Kidney (tissue), 14 donors: ENCODE results near the gene PITPNM2. TPM values are rescaled to one million over a fixed set of nuclear protein-coding genes. Genes with fewer than 3 reads are reported as not detected.

ENCODE experiments used
- DNase-seq, 5 donors: peaks; one replicate each; pipeline ENCODE4 v3.0.0-alpha.2; 2013 to 2020
- FAIRE-seq: peaks from 2 replicates; lab custom pipeline; 2012; peaks lifted over from hg19 to GRCh38; lab: Jason Lieb, UNC
- H3K27ac ChIP-seq, 2 donors: one replicate each; pipeline ENCODE4 v1.7.0; 2013; ENCODE audit warnings: low read depth in 2 of 2, low read length in 2 of 2, inconsistent platforms in 1 of 2
- H3K27me3 ChIP-seq: one replicate; pipeline ENCODE4 v1.7.1; 2013; ENCODE audit warnings: low read length, inconsistent platforms; ENCODE audit not compliant: control insufficient read depth, insufficient read depth
- H3K36me3 ChIP-seq, 3 donors: one replicate each; pipeline versions ENCODE4 v1.7.0 to v1.7.1; 2013; ENCODE audit warnings: low read length in 3 of 3, control low read depth in 1 of 3, inconsistent platforms in 1 of 3; ENCODE audit not compliant: insufficient read depth in 3 of 3, control insufficient read depth in 2 of 3
- H3K4me1 ChIP-seq, 3 donors: one replicate each; pipeline versions ENCODE4 v1.7.0 to v1.7.1; 2013; ENCODE audit warnings: low read length in 3 of 3, inconsistent platforms in 1 of 3, low read depth in 1 of 3; ENCODE audit not compliant: control insufficient read depth in 2 of 3, insufficient read depth in 2 of 3
- H3K4me3 ChIP-seq, 3 donors: one replicate each; pipeline versions ENCODE4 v1.7.0 to v1.8.1; 2013; ENCODE audit warnings: low read length in 3 of 3, control low read depth in 1 of 3, inconsistent platforms in 1 of 3
- H3K9ac ChIP-seq, 3 donors: one replicate each; pipeline versions ENCODE4 v1.7.0 to v1.7.1; 2013; ENCODE audit warnings: low read length in 3 of 3, control low read depth in 1 of 3, inconsistent platforms in 1 of 3
- H3K9me3 ChIP-seq, 3 donors: one replicate each; pipeline versions ENCODE4 v1.7.0 to v1.7.1; 2013; ENCODE audit warnings: low read length in 3 of 3, control low read depth in 1 of 3, inconsistent platforms in 1 of 3; ENCODE audit not compliant: control insufficient read depth in 2 of 3, insufficient read depth in 1 of 3
- CTCF ChIP-seq: IDR thresholded peaks from 3 replicates; pipeline ENCODE4 v1.5.1; 2012; ENCODE audit warnings: mild to moderate bottlenecking, moderate library complexity, borderline replicate concordance; ENCODE audit not compliant: insufficient read depth; ENCODE audit errors: extremely low read depth
- intact Hi-C: fragments of 100-400 bp; cut with DNase I; formaldehyde crosslinking; loops from one replicate; pipeline ENCODE4 v1.11.1; 2022
- polyA plus RNA-seq: library from polyadenylated mRNA; stranded (reverse); fragments of 350-450 nt; fragmentation: Illumina TruSeq; extraction: RNeasy Lipid Tissue Mini Kit (QIAGEN cat#74804); gene quantifications from one replicate; pipeline ENCODE4 v1.2.3, GENCODE V29; 2014; ENCODE audit warnings: low read depth, low replicate concordance; ENCODE audit not compliant: insufficient read depth
- total RNA-seq: library from RNA; stranded (reverse); fragmentation: NEBNext Ultra II Directional; extraction: Animal tissue kit (Norgen Biotek cat#: 25700); gene quantifications from one replicate; pipeline ENCODE4 v1.2.1, GENCODE V29; 2021
- donor health status: control.
- donor health status: control.
- donor health status: control.
- donor health status: control.
- donor health status: control.
- donor health status: DM: yes; HTN: yes; CAD: no.
- donor health status: Normal renal cell carcinoma (clear cell type).

Gene PITPNM2
- total and polyA plus RNA-seq, 2 donors from 2014 or later = 5.7 to 41.7 TPM

- FAIRE-seq = no peak
Observed at GRCh38 chr12:123132951-123133619, 17.8 kb downstream of the PITPNM2 start.

GRCh38 chr12:123131879-123132402 is 18.9 kb downstream of the PITPNM2 start:
- peak overlapping the region in 1 of 2 donors; percentile 37 for H3K27ac ChIP-seq
- no peak for TF ChIP-seq CTCF
- intact Hi-C loops = no loop called here
- H3K9me3 ChIP-seq = no peaks in the 10 kb centered on the region
- H3K36me3 ChIP-seq = no peaks in the 10 kb centered on the region
- H3K9ac ChIP-seq = peak overlapping the region in 1 of 3 donors; percentile 44
- H3K27me3 ChIP-seq = no peaks in the 10 kb centered on the region
- no peak for FAIRE-seq
- peaks cover 0 to 8% (median 4%) of the 10 kb centered on the region in 3 donors for H3K4me1 ChIP-seq
- H3K4me3 ChIP-seq = no peak overlapping the region
- peak in 1 of 5 donors; percentile 31 for DNase-seq

More at GRCh38 chr12:123132951-123133619, 17.8 kb downstream of the PITPNM2 start:
- H3K9me3 ChIP-seq = no peaks in the 10 kb centered on the region
- no peaks in the 10 kb centered on the region for H3K27me3 ChIP-seq
- no peak for DNase-seq
- H3K4me3 ChIP-seq = no peak overlapping the region
- TF ChIP-seq CTCF = no peak
- H3K36me3 ChIP-seq = no peaks in the 10 kb centered on the region
- peaks cover 0 to 7% (median 4%) of the 10 kb centered on the region in 3 donors for H3K4me1 ChIP-seq
- H3K27ac ChIP-seq = no peak overlapping the region
- no peak overlapping the region for H3K9ac ChIP-seq
- intact Hi-C loops = no loop called here

GRCh38 chr12:123131291-123131832 is 19.5 kb downstream of the PITPNM2 start:
- H3K27ac ChIP-seq = peak overlapping the region in 1 of 2 donors; percentile 37
- H3K36me3 ChIP-seq = no peaks in the 10 kb centered on the region
- intact Hi-C loops = no loop called here
- peaks cover 0 to 10% (median 4%) of the 10 kb centered on the region in 3 donors for H3K4me1 ChIP-seq
- H3K9me3 ChIP-seq = no peaks in the 10 kb centered on the region
- no peak overlapping the region for H3K4me3 ChIP-seq
- FAIRE-seq = no peak
- DNase-seq = peak in 1 of 5 donors; percentile 45
- no peaks in the 10 kb centered on the region for H3K27me3 ChIP-seq
- no peak for TF ChIP-seq CTCF
- peak overlapping the region in 1 of 3 donors; percentile 44 for H3K9ac ChIP-seq
